Parathyroid adenoma (tissue), 2 donors: ENCODE results near the gene TPCN1.

Experiments used
- H2AFZ ChIP-seq: fragments of 300-600 bp; sonication (generic); one replicate; pipeline ENCODE4 v1.7.0; 2017; ENCODE audit warnings: antibody characterized with exemption, mild to moderate bottlenecking
- H3K27ac ChIP-seq: fragments of 300-600 bp; sonication (generic); one replicate; pipeline ENCODE4 v1.7.0; 2017
- H3K27me3 ChIP-seq: fragments of 300-600 bp; sonication (generic); one replicate; pipeline ENCODE4 v1.7.0; 2017; ENCODE audit warnings: low read length; ENCODE audit not compliant: control insufficient read depth, insufficient read depth
- H3K36me3 ChIP-seq: fragments of 300-600 bp; sonication (generic); one replicate; pipeline ENCODE4 v1.7.0; 2017; ENCODE audit warnings: low read length; ENCODE audit not compliant: control insufficient read depth, insufficient read depth
- H3K4me1 ChIP-seq: fragments of 300-600 bp; sonication (generic); one replicate; pipeline ENCODE4 v1.7.0; 2017; ENCODE audit warnings: control low read depth
- H3K4me2 ChIP-seq: fragments of 300-600 bp; sonication (generic); one replicate; pipeline ENCODE4 v1.7.0; 2017; ENCODE audit warnings: low read length
- H3K4me3 ChIP-seq: fragments of 300-600 bp; sonication (generic); one replicate; pipeline ENCODE4 v1.7.0; 2017; ENCODE audit warnings: low read depth, low read length
- H3K79me2 ChIP-seq: fragments of 300-600 bp; sonication (generic); one replicate; pipeline ENCODE4 v1.7.0; 2017; ENCODE audit warnings: control low read depth
- H3K9ac ChIP-seq: fragments of 300-600 bp; sonication (generic); one replicate; pipeline ENCODE4 v1.7.0; 2017; ENCODE audit warnings: mild to moderate bottlenecking
- H3K9me3 ChIP-seq: fragments of 300-600 bp; sonication (generic); one replicate; pipeline ENCODE4 v1.7.0; 2017; ENCODE audit warnings: low read length; ENCODE audit not compliant: control insufficient read depth
- CTCF ChIP-seq: fragments of 300-600 bp; sonication (generic); IDR thresholded peaks from one replicate; pipeline ENCODE4 v1.7.0; 2017; ENCODE audit warnings: antibody characterized with exemption, mild to moderate bottlenecking
- donor health status: primary hyperparathyroidism.

TPCN1 gene

DNA sequence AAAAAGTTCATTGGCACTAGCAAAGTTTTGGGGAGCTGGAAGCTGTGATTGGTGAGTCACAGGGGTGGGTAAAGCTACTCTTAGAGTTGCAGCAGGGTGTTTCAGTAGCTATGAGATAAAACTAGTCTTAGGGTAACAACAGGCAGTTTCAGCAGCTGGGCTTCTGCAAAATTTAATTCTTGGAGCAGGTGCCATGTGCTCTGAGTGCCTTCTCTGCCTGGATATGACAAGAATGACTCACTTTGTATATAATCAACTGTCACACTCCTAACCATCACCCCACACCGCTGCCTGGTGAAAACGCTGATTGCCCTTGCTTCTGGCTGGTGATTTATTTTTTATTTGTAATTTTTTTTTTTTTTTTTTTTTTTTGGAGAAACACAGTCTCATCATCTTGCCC lies 126.6 kb downstream of the TPCN1 start:
- Histone ChIP-seq H3K9me3 (no peaks in the 10 kb centered on the region), H3K27ac (no peak overlapping the region), H3K36me3 (no peaks in the 10 kb centered on the region), H2AFZ (no peak overlapping the region), H3K9ac (no peak overlapping the region), H3K4me3 (no peak overlapping the region), H3K4me2 (no peak overlapping the region), H3K79me2 (no peaks in the 10 kb centered on the region), H3K4me1 (no peaks in the 10 kb centered on the region), H3K27me3 (no peaks in the 10 kb centered on the region)
- TF ChIP-seq CTCF, result no peak
